Measurements from ENCODE around the gene MXRA7. TPM values are rescaled to one million over a fixed set of nuclear protein-coding genes. Genes with fewer than 3 reads are reported as not detected.
"Not testable (repeated sequence)": the region's sequence is repeated elsewhere in the genome, so short reads cannot be mapped to it uniquely, and the experiment has no call there.

The MXRA7 gene
- total and polyA plus RNA-seq, 2 of the 4 experiments (the other 2 are of a cell fraction), result 168 to 231 TPM

- intact Hi-C loops (cut with micrococcal nuclease), result loop anchor here (5.0 kb wide), 1 partner anchor 318 kb away; no protein-coding TSS in a partner anchor
- H2AFZ ChIP-seq (replicated peaks; ENCODE audit: low read length, poor library complexity); H3K56ac ChIP-seq (ENCODE audit: extremely low read depth, insufficient read depth, low read length); H2BK120ac ChIP-seq (ENCODE audit: low read depth, low read length); in situ Hi-C loops (cut with MboI; ENCODE audit: low sequenced_read_pairs); H3K4me3 ChIP-seq (ENCODE audit: insufficient read depth, low read depth, low read length); DNase-seq; H2AK5ac ChIP-seq (ENCODE audit: low read depth, low read length); H3K9me1 ChIP-seq (ENCODE audit: insufficient read depth, low read length); H3K27ac ChIP-seq (ENCODE audit: insufficient read depth, low read length); H4K5ac ChIP-seq (ENCODE audit: low read depth, low read length); dilution Hi-C loops (cut with HindIII; ENCODE audit: low sequenced_read_pairs, unreplicated experiment); H3K23ac ChIP-seq (ENCODE audit: low read depth, low read length); H2AK9ac ChIP-seq (replicated peaks; ENCODE audit: low read depth, low read length, poor library complexity); H3K27me3 ChIP-seq (ENCODE audit: control insufficient read depth, insufficient read depth, low read length); POLR2A ChIA-PET (ENCODE audit: unreplicated experiment); H3K4me1 ChIP-seq (ENCODE audit: control insufficient read depth, insufficient read depth, low read length); H2BK15ac ChIP-seq (ENCODE audit: low read depth, low read length); H4K91ac ChIP-seq (ENCODE audit: insufficient read depth, low read depth, low read length); H3K14ac ChIP-seq (replicated peaks; ENCODE audit: low read depth, low read length); H3K9ac ChIP-seq (ENCODE audit: low read depth, low read length); H3K4ac ChIP-seq (ENCODE audit: low read depth, low read length); BruUV-seq (replicated peaks); H3K18ac ChIP-seq (ENCODE audit: low read depth, low read length); H3K4me2 ChIP-seq (ENCODE audit: low read depth, low read length); H2BK20ac ChIP-seq (ENCODE audit: low read depth, low read length); ATAC-seq (ENCODE audit: low read depth); H4K8ac ChIP-seq (ENCODE audit: low read depth in 2 of 2, low read length in 2 of 2); H3K9me3 ChIP-seq (ENCODE audit: control insufficient read depth, insufficient read depth, low read length); H2BK5ac ChIP-seq (ENCODE audit: low read depth, low read length, poor library complexity, severe bottlenecking): not testable (repeated sequence)
- CTCF ChIA-PET, result interaction anchor here (0.6 to 1.1 kb wide), 2 partner anchors 9 to 33 kb away, joined by 3 read pairs; no protein-coding TSS in a partner anchor
- peaks cover 10 to 20% of the 10 kb centered on the region in 2 experiments for H3K79me1 ChIP-seq (ENCODE audit: low read depth in 1 of 2, low read length in 2 of 2)
- H3K36me3 ChIP-seq (ENCODE audit: control insufficient read depth, insufficient read depth, low read length), result peaks cover 14% of the 10 kb centered on the region
- 80% methylated on average over 6 of the region's 17 CpGs; no CpG with 5 or more reads in 1 of the 2 experiments for WGBS, 2 experiments (ENCODE audit: extremely low coverage in 2 of 2, insufficient read length in 1 of 2)
- H4K20me1 ChIP-seq (ENCODE audit: insufficient read depth, low read length), result peaks cover 17% of the 10 kb centered on the region
Observed at GRCh38 chr17:76739568-76740115, 28.9 kb upstream of the MXRA7 start.

All from IMR-90 (cell line).